Measurements from ENCODE around the gene BEGAIN.

GRCh38 chr14:100504372-100505078 lies 82.7 kb downstream of the BEGAIN start:
- TF ChIP-seq USF2 (IDR thresholded peaks at IDR 0.05) (no peak), CTCF (IDR thresholded peaks at IDR 0.05) (no peak), BHLHE40 (IDR thresholded peaks at IDR 0.05; ENCODE audit: low read depth, low read length) (no peak), POLR2A (IDR thresholded peaks at IDR 0.05; ENCODE audit: low read length) (no peak), REST (IDR thresholded peaks at IDR 0.05) (no peak), RAD21 (conservative IDR thresholded peaks at IDR 0.05 in 1 of 2, IDR thresholded peaks at IDR 0.05 in 1 of 2) (no peak), ELK1 (IDR thresholded peaks at IDR 0.05; ENCODE audit: low read depth, low read length) (no peak)

Data from A549 (cell line).